AG09309 (cell line): ENCODE measurements around the gene LIMS1.

Experiments used
- DNase-seq: peaks from one replicate; pipeline ENCODE4 v3.0.0-alpha.2; 2010; ENCODE audit warnings: low read depth
- H3K4me3 ChIP-seq: 2 replicates; pipeline ENCODE4 v1.5.1; 2011; ENCODE audit warnings: mild to moderate bottlenecking, low read depth, low read length, moderate library complexity; ENCODE audit not compliant: control insufficient read depth
- TF ChIP-seq, protein P1 (sequence below): IDR thresholded peaks from 2 replicates; pipeline ENCODE4 v1.5.1; 2011; ENCODE audit warnings: mild to moderate bottlenecking, low read depth, low read length, inconsistent platforms; ENCODE audit not compliant: insufficient read depth, control insufficient read depth; ENCODE audit errors: missing control alignments

The LIMS1 gene

DNA sequence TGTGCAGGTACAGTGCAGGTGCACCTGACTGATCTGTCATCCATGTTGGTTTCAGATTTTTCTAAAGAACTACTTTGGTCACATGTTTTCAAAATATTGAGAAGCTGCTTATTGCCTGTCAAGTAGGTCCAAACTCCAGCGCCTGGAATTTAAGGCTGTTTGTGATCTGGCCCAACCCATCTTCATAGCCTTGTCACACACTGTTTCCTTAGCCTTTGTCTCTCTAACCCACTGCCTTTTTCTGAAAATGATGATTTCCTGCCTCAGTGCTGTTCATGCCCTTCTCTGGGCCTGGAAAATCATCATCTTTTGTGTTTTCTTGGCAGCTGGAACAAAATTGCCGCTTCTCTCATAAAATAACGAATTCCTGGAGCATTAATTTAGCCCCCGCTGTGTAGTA lies 7.2 kb downstream of the LIMS1 start:
- DNase-seq: no peak
- TF ChIP-seq, protein P1, sequence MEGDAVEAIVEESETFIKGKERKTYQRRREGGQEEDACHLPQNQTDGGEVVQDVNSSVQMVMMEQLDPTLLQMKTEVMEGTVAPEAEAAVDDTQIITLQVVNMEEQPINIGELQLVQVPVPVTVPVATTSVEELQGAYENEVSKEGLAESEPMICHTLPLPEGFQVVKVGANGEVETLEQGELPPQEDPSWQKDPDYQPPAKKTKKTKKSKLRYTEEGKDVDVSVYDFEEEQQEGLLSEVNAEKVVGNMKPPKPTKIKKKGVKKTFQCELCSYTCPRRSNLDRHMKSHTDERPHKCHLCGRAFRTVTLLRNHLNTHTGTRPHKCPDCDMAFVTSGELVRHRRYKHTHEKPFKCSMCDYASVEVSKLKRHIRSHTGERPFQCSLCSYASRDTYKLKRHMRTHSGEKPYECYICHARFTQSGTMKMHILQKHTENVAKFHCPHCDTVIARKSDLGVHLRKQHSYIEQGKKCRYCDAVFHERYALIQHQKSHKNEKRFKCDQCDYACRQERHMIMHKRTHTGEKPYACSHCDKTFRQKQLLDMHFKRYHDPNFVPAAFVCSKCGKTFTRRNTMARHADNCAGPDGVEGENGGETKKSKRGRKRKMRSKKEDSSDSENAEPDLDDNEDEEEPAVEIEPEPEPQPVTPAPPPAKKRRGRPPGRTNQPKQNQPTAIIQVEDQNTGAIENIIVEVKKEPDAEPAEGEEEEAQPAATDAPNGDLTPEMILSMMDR: no peak
- H3K4me3 ChIP-seq: no peak overlapping the region

GRCh38 chr2:108542071-108542470 lies 7.8 kb downstream of the LIMS1 start:
- no peak overlapping the region for H3K4me3 ChIP-seq
- no peak for DNase-seq
- TF ChIP-seq, protein P1: no peak

- no peak overlapping the region for H3K4me3 ChIP-seq
- TF ChIP-seq, protein P1: no peak
- DNase-seq: no peak
Observed at GRCh38 chr2:108547606-108548005, 13.3 kb downstream of the LIMS1 start.

DNA sequence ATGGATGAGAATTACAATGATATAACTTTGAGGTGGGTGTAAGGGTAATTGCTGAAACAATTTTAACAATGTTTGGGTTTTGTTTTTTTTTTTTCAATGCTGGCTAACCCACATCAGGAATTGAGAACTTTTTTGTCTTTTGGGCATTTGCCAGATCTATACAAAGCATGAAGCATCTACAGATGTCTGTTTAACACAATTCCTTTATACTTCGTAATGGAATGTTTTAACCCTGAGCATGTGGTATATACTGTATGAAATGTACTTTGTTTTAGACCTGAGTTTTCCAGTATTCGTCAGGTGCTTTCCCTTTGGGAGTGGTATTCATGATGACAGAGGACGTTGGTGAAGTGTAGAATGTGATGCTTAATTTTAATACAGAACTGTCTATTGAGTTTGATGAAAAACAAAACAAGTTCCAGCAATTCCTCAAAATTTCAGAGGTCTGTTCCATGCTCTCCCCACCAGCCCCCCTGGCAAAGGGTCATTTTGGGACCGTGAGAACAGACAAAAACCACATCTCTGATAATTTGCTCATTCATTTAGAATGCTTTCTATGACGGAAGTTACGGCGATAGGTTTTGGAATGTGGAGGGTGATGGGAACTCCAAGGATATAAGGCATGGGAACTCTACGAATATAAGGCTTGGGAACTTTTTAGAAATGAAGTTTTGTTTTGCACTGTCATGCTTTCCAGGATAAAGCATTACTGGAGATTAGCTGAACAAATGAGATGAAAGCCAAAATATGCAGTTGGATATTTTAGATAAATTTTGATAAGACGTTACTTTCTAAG lies 14.1 kb downstream of the LIMS1 start:
- no peak overlapping the region for H3K4me3 ChIP-seq
- no peak for DNase-seq
- TF ChIP-seq, protein P1: no peak

- H3K4me3 ChIP-seq: no peak overlapping the region
- TF ChIP-seq, protein P1: no peak
- no peak for DNase-seq
Observed at GRCh38 chr2:108552566-108552965, 18.3 kb downstream of the LIMS1 start.

DNA sequence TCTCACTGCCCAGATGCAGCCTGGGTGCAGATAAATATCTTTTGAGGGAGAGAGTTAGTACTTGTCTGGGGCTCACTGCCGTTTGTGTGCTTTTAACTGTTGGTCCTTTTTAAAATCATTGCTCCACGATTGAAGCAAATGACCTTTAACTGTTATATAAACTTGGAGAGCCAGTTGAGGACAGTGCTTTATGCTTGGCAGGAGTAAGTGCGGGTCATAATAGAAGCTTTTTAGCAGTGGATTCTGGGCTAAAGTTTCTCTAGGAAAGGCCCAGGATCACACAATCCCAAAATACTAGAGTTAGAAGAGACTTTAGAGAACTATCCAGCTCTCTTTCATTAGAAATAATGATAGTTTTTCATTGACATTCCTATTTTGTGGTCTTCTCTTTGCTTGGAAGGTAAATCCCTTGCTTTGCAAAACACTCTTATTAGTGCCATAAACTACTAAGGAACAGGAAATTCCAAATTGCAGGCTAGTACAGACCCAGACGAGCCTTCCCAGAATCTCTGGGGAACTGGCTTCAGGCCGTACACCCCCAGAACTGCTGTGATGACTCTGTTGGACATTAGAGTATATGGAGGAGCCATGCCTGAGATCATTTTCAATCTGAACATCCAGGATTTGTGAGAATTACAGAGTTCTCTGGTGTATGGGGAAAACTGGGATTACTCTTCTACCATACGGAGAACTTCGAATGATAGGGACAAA lies 19.1 kb downstream of the LIMS1 start:
- TF ChIP-seq, protein P1: no peak
- DNase-seq: no peak
- H3K4me3 ChIP-seq: no peak overlapping the region
